Left ventricle myocardium superior (tissue), 1 donor: ENCODE data around the gene H19. TPM values are rescaled to one million over a fixed set of nuclear protein-coding genes. Genes with fewer than 3 reads are reported as not detected.

Experiments
- ATAC-seq: fragments of 200-7000 bp; cut with Tn5 transposase; one replicate; pipeline ENCODE4 v1.9.1; 2020; ENCODE audit warnings: mild to moderate bottlenecking, moderate library complexity
- DNase-seq: peaks from one replicate; pipeline ENCODE4 v3.0.0-alpha.2; 2020
- intact Hi-C: fragments of 100-400 bp; cut with micrococcal nuclease; formaldehyde crosslinking; loops from one replicate; pipeline ENCODE4 v1.11.0; 2022
- total RNA-seq: library from RNA; stranded (reverse); fragmentation: NEBNext Ultra II Directional; extraction: Animal tissue kit (Norgen Biotek cat#: 25700); gene quantifications from one replicate; pipeline ENCODE4 v1.2.1, GENCODE V29; 2021
- donor health status: DM: no; HTN: yes; CAD: no; lungs with severe emphysema.

The H19 gene
- total RNA-seq, 1 donor from 2014 or later, result 738 TPM

DNA sequence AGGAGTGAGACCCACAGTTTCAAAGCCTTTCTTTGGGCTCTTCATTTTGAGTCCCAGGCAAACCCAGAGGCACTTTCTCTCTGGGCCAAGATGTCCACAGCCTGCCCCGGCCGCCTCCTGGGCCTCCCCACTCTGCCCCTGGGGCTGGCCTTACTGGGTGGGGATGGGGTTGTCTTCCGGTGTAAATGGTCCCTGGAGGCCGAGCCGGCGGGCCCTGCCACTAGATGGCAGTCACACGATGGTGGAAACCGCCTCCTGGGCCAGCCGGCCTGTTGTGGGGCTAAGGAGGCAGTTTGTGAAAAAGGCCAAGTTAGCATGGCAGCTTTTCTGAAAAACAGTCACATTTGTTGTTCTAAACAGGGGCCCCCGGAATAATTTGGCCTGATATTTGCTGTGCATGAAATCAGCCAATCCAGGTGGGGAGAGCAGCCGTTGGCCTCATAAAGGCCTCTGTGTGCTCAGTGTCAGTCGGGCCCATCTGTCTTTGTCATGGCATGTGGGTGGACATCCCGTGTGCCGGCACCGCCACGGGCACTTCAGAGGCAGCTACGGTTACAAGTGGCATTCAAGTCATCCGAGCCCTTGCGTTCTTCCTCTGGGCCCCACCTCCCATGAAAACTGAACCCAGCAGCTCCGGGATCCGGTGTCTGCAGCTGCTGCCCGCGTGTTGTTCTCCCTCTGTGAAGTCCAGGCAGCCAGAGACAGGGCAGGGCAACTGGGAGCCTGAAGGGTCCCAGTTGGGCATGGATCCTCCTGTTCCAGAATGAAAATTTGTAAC lies 44.0 kb downstream of the H19 start:
- DNase-seq, result peak; percentile 60
- intact Hi-C loops, result no loop called here
- peak; percentile 77 for ATAC-seq

GRCh38 chr11:1952806-1953482 lies 44.7 kb downstream of the H19 start:
- DNase-seq (peak; percentile 18), ATAC-seq (no peak)
- intact Hi-C loops, result no loop called here

- DNase-seq, result no peak
- intact Hi-C loops, result no loop called here
- ATAC-seq, result no peak
These were observed 47.7 kb downstream of the H19 start for GRCh38 chr11:1949922-1950321.

GRCh38 chr11:1949302-1949701 lies 48.3 kb downstream of the H19 start:
- DNase-seq, result peak; percentile 29
- intact Hi-C loops, result no loop called here

DNA sequence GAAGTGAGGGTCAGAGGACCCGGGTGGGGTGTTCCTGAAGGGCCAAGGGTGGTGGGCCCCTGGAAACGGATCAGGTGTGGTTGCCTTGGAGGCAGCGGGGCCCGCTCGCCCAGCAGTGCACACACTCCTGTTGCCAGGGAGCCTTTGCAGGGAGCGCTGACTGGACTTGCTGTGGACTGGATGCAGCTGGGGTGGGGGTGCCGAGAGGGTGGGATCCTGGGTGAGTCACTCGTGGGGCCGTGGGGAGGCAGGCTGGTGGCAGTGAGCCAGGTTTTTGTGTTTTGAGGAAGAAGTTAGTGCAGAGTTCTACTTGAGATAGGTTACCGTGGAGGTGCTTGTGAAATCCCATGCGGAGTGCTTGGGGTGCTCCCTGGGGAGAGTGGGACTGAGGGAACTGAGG lies 49.3 kb downstream of the H19 start:
- ATAC-seq (peak; percentile 58), DNase-seq (peak; percentile 60)
- intact Hi-C loops, result no loop called here

More at GRCh38 chr11:1949302-1949701, 48.3 kb downstream of the H19 start:
- no peak for ATAC-seq

GRCh38 chr11:1947592-1948237 lies 49.9 kb downstream of the H19 start:
- intact Hi-C loops, result no loop called here
- ATAC-seq, result peak; percentile 54
- DNase-seq, result no peak

- peak; percentile 78 for ATAC-seq
- DNase-seq, result peak; percentile 57
- intact Hi-C loops, result no loop called here
These were observed 50.7 kb downstream of the H19 start, which contains the start of gene MRPL23 for GRCh38 chr11:1946812-1947484. Gene MRPL23 (plus strand): TSS chr11:1947332. CDS start chr11:1947363, 31 bp downstream.

Other genes starting within 250 kb of the H19 start
- 0.77 TPM for gene IFITM10, start 247.2 kb downstream of the H19 start, total RNA-seq
- 1,004 TPM for gene CTSD, start 233.9 kb downstream of the H19 start, total RNA-seq
- gene SYT8, start 162.9 kb downstream of the H19 start, total RNA-seq, result not detected
- not detected for gene TNNI2, start 158.9 kb downstream of the H19 start, total RNA-seq
- gene LSP1, start 144.8 kb downstream of the H19 start, total RNA-seq, result 22.9 TPM
- 4.4 TPM for gene PRR33, start 105.9 kb downstream of the H19 start, total RNA-seq
- 46.1 TPM for gene TNNT3, start 78.1 kb downstream of the H19 start, total RNA-seq
- gene MRPL23, start 50.5 kb downstream of the H19 start, total RNA-seq, result 102 TPM
- gene IGF2, start 141.5 kb upstream of the H19 start, total RNA-seq, result 88.2 TPM
- not detected for gene INS, start 163.4 kb upstream of the H19 start, total RNA-seq
- not detected for gene TH, start 174.0 kb upstream of the H19 start, total RNA-seq